WTC11 (cell line): ENCODE data around the gene MANSC1. TPM values are rescaled to one million over a fixed set of nuclear protein-coding genes. Genes with fewer than 3 reads are reported as not detected.

Experiments used
- ATAC-seq: fragments of 200-7000 bp; cut with Tn5 transposase; 2 replicates; pipeline ENCODE4 v1.10.0; 2021; ENCODE audit warnings: mild to moderate bottlenecking, moderate library complexity
- CTCF ChIA-PET: fragments of 300-600 bp; sonication (Branson Sonifier 250); formaldehyde crosslinking; loops from one replicate; lab custom pipeline; 2021; ENCODE audit warnings: antibody characterized with exemption; lab: Charles Lee
- POLR2A ChIA-PET: fragments of 350-600 bp; sonication (Branson Sonifier 250); formaldehyde crosslinking; loops from one replicate; lab custom pipeline; 2021; ENCODE audit warnings: antibody characterized with exemption; lab: Charles Lee
- DNase-seq: peaks from one replicate; pipeline ENCODE4 v3.0.0; 2021; ENCODE audit warnings: low spot score
- H3K27ac Mint-ChIP-seq: 2 replicates; pipeline ENCODE4 v1.8.0; 2021; ENCODE audit warnings: mixed read lengths
- H3K27me3 Mint-ChIP-seq: 2 replicates; pipeline ENCODE4 v1.8.0; 2021; ENCODE audit warnings: low read depth, mild to moderate bottlenecking, moderate library complexity, mixed read lengths
- H3K36me3 Mint-ChIP-seq: 2 replicates; pipeline ENCODE4 v1.8.0; 2021; ENCODE audit warnings: mixed read lengths
- H3K4me1 Mint-ChIP-seq: 2 replicates; pipeline ENCODE4 v1.8.0; 2022; ENCODE audit warnings: mixed read lengths
- H3K4me3 Mint-ChIP-seq: 2 replicates; pipeline ENCODE4 v1.8.0; 2021; ENCODE audit warnings: mild to moderate bottlenecking, moderate library complexity, mixed read lengths
- H3K9me3 Mint-ChIP-seq: 2 replicates; pipeline ENCODE4 v1.8.0; 2021; ENCODE audit warnings: mixed read lengths
- AFF4 ChIP-seq: sonication (generic); formaldehyde crosslinking; IDR thresholded peaks from 2 replicates; pipeline ENCODE4 v1.8.1; 2023; ENCODE audit warnings: mild to moderate bottlenecking, missing genetic modification reagents, borderline replicate concordance
- ATF2 ChIP-seq: sonication (generic); formaldehyde crosslinking; IDR thresholded peaks from 2 replicates; pipeline ENCODE4 v1.8.1; 2022; ENCODE audit warnings: low read depth, missing genetic modification reagents, borderline replicate concordance
- E2F1 ChIP-seq: sonication (generic); formaldehyde crosslinking; IDR thresholded peaks from 2 replicates; pipeline ENCODE4 v1.8.0; 2022; ENCODE audit warnings: mild to moderate bottlenecking, missing genetic modification reagents
- E2F5 ChIP-seq: sonication (generic); formaldehyde crosslinking; IDR thresholded peaks from 2 replicates; pipeline ENCODE4 v1.8.1; 2022; ENCODE audit warnings: mild to moderate bottlenecking, moderate library complexity, missing genetic modification reagents
- ETV6 ChIP-seq: sonication (generic); formaldehyde crosslinking; IDR thresholded peaks from 2 replicates; pipeline ENCODE4 v1.8.1; 2022; ENCODE audit warnings: mild to moderate bottlenecking, missing genetic modification reagents
- FOXP4 ChIP-seq: sonication (generic); formaldehyde crosslinking; IDR thresholded peaks from 2 replicates; pipeline ENCODE4 v1.8.0; 2022; ENCODE audit warnings: mild to moderate bottlenecking, missing genetic modification reagents
- GABPB1 ChIP-seq: sonication (generic); formaldehyde crosslinking; IDR thresholded peaks from 2 replicates; pipeline ENCODE4 v1.8.1; 2023; ENCODE audit warnings: mild to moderate bottlenecking, missing genetic modification reagents
- HMGA2 ChIP-seq: fragments of 250-450 bp; sonication (Bioruptor Pico); IDR thresholded peaks from 2 replicates; pipeline ENCODE4 v1.4.0; 2021; ENCODE audit warnings: mild to moderate bottlenecking, moderate library complexity
- MXD4 ChIP-seq: fragments of 250-450 bp; sonication (Bioruptor Pico); IDR thresholded peaks from 2 replicates; pipeline ENCODE4 v1.8.0; 2021; ENCODE audit warnings: mild to moderate bottlenecking, moderate library complexity, borderline replicate concordance
- NR2C2 ChIP-seq: sonication (generic); formaldehyde crosslinking; IDR thresholded peaks from 2 replicates; pipeline ENCODE4 v1.8.0; 2022; ENCODE audit warnings: mild to moderate bottlenecking, missing genetic modification reagents
- PRRX2 ChIP-seq: fragments of 250-450 bp; sonication (Bioruptor Pico); IDR thresholded peaks from 2 replicates; pipeline ENCODE4 v1.8.0; 2021; ENCODE audit warnings: mild to moderate bottlenecking
- ZBTB21 ChIP-seq: sonication (generic); formaldehyde crosslinking; IDR thresholded peaks from 2 replicates; pipeline ENCODE4 v1.8.1; 2023; ENCODE audit warnings: mild to moderate bottlenecking, missing genetic modification reagents, borderline replicate concordance
- ZNF219 ChIP-seq: sonication (generic); formaldehyde crosslinking; IDR thresholded peaks from 2 replicates; pipeline ENCODE4 v1.8.0; 2023; ENCODE audit warnings: missing genetic modification reagents, mild to moderate bottlenecking, borderline replicate concordance
- ZNF425 ChIP-seq: fragments of 250-450 bp; sonication (Bioruptor Pico); conservative IDR thresholded peaks from 2 replicates; pipeline ENCODE4 v1.9.0; 2021; ENCODE audit warnings: mild to moderate bottlenecking
- ZNF671 ChIP-seq: fragments of 250-450 bp; sonication (Bioruptor Pico); IDR thresholded peaks from 2 replicates; pipeline ENCODE4 v1.8.0; 2021; ENCODE audit warnings: mild to moderate bottlenecking
- total RNA-seq: library from RNA; stranded (reverse); gene quantifications from 3 replicates; pipeline ENCODE4 v1.2.3, GENCODE V29; 2021

MANSC1 gene
- total RNA-seq, 1 experiment from 2014 or later = 6.8 TPM

- Mint-ChIP-seq H3K27ac (peak overlapping the region; percentile 87; the same call in 1 of the 2 replicates), H3K9me3 (no peaks in the 10 kb centered on the region), H3K4me1 (peaks cover 25% of the 10 kb centered on the region), H3K36me3 (peaks cover 3% of the 10 kb centered on the region; the same call in 1 of the 2 replicates), H3K27me3 (no peaks in the 10 kb centered on the region; the same call in 1 of the 2 replicates), H3K4me3 (no peak overlapping the region)
- ATAC-seq (no peak), DNase-seq (no peak)
- TF ChIP-seq E2F1 (CRISPR knock-in tag) (no peak), MXD4 (CRISPR knock-in tag) (no peak), ZNF219 (CRISPR knock-in tag) (no peak), FOXP4 (CRISPR knock-in tag) (no peak), ZNF425 (CRISPR knock-in tag) (no peak), E2F5 (no peak), GABPB1 (CRISPR knock-in tag) (no peak), ATF2 (CRISPR knock-in tag) (no peak), PRRX2 (CRISPR knock-in tag) (no peak), NR2C2 (no peak), ETV6 (no peak), HMGA2 (no peak), ZNF671 (CRISPR knock-in tag) (no peak), ZBTB21 (no peak), AFF4 (CRISPR knock-in tag) (no peak)
- CTCF ChIA-PET = interaction anchor here (0.6 to 1.4 kb wide), 3 partner anchors 8 to 102 kb away, joined by 4 to 7 read pairs (median 5); partner anchors contain the start of gene MANSC1
- POLR2A ChIA-PET = interaction anchor here (1.0 kb wide), 1 partner anchor 227 kb away, joined by 3 read pairs; the partner anchor contains the start of gene DUSP16
Measured at GRCh38 chr12:12336049-12336411, 14.0 kb downstream of the MANSC1 start.
